Hepatocyte (in vitro differentiated cells): ENCODE results near the gene PPP2R2B.

Experiments
- EZH2 ChIP-seq: fragments of 200-600 bp; sonication (generic); IDR thresholded peaks from 2 replicates; pipeline ENCODE4 v1.6.1; 2016; ENCODE audit warnings: antibody characterized with exemption, mild to moderate bottlenecking, borderline replicate concordance
- EZH2phosphoT487 ChIP-seq: fragments of 200-600 bp; sonication (generic); IDR thresholded peaks from one replicate; pipeline ENCODE4 v1.6.1; 2018; ENCODE audit warnings: antibody characterized with exemption, mild to moderate bottlenecking, low read depth, moderate library complexity; ENCODE audit not compliant: unreplicated experiment, severe bottlenecking
- TF ChIP-seq, protein P1 (sequence below): fragments of 200-600 bp; sonication (generic); IDR thresholded peaks from 2 replicates; pipeline ENCODE4 v1.5.1; 2016; ENCODE audit warnings: antibody characterized with exemption, mild to moderate bottlenecking; ENCODE audit not compliant: poor library complexity

DNA sequence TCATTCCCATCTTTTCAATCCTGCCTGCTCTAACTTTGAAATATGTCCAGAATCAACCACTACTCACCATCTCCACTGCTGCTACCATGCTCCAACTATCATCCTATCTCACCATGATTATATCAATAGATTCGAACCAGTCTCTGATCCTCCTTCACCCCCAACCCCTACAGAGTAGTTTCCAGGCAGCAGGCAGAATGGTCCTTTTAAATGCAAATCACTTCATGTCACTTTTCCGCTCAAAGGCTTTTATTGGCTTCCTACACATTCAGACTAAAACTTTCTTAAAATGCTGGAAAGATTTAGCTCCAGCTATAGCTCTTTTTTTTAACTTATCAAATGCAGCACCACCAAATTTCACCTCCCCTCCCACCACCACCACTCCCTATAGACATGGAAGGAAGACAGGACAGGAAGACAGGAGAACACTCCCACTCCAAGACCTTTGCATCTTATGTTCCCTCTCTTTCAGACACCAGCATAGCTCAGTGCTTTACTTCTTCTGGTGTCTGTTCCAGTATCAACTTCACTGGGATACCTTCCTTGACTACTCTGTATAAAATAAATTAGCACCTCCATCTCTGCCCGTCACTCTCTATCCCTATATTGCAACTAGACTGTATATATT, 9.9 kb upstream of the PPP2R2B start:
- TF ChIP-seq, protein P1, sequence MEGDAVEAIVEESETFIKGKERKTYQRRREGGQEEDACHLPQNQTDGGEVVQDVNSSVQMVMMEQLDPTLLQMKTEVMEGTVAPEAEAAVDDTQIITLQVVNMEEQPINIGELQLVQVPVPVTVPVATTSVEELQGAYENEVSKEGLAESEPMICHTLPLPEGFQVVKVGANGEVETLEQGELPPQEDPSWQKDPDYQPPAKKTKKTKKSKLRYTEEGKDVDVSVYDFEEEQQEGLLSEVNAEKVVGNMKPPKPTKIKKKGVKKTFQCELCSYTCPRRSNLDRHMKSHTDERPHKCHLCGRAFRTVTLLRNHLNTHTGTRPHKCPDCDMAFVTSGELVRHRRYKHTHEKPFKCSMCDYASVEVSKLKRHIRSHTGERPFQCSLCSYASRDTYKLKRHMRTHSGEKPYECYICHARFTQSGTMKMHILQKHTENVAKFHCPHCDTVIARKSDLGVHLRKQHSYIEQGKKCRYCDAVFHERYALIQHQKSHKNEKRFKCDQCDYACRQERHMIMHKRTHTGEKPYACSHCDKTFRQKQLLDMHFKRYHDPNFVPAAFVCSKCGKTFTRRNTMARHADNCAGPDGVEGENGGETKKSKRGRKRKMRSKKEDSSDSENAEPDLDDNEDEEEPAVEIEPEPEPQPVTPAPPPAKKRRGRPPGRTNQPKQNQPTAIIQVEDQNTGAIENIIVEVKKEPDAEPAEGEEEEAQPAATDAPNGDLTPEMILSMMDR, result no peak
- no peak for TF ChIP-seq EZH2phosphoT487
- TF ChIP-seq EZH2, result no peak
